NCI-H1048 (cell line): ENCODE results near the gene TRIM16.
A peak's percentile ranks its signal among the peaks of the same experiment; 100 is the strongest.
"Not testable (repeated sequence)": the region's sequence is repeated elsewhere in the genome, so short reads cannot be mapped to it uniquely, and the experiment has no call there.

ENCODE experiments used
- DNase-seq: peaks from one replicate; lab custom pipeline; 2025; lab: John Stamatoyannopoulos, UW

The TRIM16 gene

DNA sequence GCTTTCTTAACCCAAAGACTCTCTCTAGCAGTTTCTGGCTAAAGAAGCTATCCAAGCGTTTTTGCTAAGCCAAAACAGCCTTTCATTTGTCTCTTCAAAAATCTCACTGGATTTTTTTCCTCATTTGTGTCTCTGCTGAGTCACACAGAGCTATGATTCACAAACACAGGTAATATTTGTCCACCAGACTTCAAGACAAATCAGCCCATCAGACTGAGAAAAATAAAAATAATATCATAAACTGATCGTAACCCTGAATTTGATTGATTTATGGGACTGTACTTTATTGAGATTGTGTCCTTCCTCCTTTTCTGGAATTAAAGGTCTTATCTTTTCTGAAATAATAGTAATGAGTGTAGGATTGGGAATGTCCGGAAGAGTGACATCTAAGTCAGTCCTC lies 25.8 kb downstream of the TRIM16 start:
- DNase-seq = no peak

DNA sequence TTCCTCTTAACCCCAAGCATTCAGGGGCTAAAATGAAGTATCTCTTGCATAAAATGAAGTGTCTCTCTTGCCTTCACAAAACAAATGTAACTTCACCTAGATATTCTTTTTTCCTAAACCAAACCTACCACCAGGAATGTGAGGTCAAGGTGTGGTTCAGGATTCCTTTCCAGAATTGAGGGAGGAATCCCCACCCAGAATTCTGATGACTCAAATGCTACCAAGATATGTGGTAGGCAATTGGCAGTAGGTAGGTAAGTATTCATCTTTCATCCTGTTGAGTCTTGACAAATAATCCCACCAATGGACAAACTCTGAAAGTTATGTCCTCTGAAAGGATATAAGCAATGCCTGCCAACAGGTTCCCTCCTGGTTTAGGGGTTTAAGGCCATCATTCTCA lies 26.2 kb downstream of the TRIM16 start:
- no peak for DNase-seq

- no peak for DNase-seq
Observed at GRCh38 chr17:15654886-15655561, 29.1 kb downstream of the TRIM16 start.

DNA sequence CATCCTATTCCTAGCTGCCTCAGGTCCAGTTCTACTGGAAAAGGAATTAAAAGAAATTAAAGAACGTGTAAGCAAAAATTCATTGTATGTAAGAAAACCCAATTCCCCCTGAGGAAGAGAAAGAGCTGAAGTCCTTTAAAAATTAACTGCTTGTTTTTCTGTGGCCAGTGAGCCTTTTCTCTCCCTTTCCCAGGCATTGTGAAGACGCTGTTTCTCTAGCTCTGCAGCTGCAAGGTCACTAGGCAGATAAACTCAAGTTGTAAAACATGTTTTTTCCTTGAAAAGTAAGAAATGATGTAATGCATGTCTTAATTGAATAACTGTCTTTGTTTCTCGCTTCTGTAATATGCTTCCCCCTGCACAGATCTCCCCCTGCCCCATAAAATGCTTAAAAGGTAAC lies 29.7 kb downstream of the TRIM16 start:
- not testable (repeated sequence) for DNase-seq

- no peak for DNase-seq
Observed at GRCh38 chr17:15652960-15653359, 31.2 kb downstream of the TRIM16 start.

GRCh38 chr17:15651583-15652110 lies 32.5 kb downstream of the TRIM16 start:
- peak; percentile 28 for DNase-seq

GRCh38 chr17:15650741-15651582 lies 33.1 kb downstream of the TRIM16 start:
- no peak for DNase-seq

DNA sequence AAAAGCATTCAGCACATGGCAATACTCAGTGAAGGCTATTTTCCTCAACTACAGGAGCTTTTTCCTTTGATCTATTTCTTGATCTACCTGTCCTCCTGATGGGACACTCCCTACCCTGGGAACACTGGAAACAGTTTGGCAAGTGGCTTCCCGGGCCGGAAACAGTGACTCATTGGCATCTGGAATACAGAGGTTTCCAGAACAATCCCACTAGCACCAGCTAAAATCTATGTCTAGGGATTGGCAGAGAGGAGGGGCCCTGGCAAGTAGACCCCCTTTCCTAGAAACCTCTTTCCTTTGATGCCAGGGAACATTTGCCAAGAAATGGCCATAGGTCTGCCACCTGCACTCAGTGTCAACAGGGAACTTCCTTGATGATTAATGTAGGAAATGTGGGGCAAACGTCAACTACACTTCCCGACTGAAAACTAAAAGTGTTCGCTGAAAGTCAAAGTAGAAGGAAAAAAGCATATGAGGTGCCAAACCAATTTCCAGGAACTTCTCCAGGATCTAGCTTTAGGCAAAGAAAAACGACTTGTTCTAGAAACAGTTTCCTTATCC lies 34.2 kb downstream of the TRIM16 start:
- no peak for DNase-seq

DNA sequence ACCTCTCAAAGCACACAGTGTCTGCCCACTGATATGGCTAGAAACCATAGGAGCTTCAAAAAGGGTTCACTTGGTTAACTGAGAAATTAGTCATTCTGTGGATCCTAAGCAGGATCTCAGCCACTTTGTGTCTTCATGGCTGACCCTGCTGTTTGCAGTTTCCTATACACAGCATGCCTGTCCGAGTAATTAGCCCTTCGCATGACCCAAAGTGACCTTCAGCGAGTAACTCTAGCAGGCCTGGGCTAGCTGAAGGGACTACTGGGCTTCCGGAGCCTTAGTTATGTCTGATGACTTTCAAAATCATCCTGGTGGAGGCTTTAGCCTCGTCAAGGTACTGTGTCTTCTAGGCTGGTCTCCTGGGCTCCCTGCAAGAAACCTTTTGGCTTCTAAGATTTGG lies 35.7 kb downstream of the TRIM16 start:
- DNase-seq = no peak

DNA sequence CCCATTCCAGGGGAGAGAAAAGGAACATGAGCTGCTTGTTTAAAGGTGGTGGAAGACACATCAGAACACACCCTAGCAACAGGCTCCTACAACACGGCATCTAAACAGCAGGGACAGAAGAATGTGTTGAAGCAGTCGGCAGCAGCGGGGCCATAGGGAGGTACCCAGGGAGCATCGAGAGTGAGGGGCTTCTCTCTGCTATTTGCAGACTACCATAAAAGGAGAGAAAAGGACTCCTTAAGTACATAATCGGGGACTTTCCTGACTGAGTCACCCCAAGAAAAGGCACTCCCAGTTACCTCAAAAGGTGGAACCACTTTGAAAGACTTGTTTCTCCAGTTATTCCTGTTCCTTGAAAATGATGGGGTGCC lies 38.2 kb downstream of the TRIM16 start:
- DNase-seq = not testable (repeated sequence)

GRCh38 chr17:15645099-15645941 lies 38.8 kb downstream of the TRIM16 start:
- DNase-seq = not testable (repeated sequence)

DNA sequence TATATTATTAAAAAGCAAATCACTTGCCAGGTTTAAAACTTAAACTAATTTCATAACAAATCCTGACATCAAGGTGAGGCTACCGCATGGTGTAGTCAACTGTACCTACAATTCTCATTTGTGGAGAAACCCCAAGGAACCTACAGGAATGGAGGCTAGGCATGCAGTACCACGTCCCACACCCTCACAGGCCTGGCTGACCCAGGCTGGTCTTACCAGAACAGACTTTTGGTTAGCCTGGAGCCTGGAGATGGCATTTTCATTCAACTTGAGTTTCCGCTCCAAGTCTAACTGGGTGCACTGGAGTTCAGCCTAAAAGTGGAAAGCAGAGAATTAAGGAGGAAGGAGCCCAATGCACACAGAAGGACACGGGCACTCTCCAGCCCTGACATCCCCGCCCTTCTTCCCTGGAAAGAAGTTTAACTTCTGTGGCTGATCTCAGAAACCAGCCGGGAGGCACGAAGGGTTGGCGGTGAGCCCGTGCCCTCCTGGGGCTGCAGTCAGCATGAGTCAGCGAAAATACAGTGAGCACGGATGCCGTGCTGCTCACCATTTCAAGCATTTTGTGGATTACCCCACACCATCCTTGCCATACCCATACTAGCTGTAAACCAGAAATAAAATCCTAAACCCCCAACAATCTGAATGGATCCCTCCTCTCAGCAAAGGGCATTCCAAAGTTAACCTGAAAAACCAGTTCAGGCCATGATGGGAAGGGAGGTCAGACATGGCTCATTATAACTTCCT lies 41.4 kb downstream of the TRIM16 start:
- DNase-seq = not testable (repeated sequence)

DNA sequence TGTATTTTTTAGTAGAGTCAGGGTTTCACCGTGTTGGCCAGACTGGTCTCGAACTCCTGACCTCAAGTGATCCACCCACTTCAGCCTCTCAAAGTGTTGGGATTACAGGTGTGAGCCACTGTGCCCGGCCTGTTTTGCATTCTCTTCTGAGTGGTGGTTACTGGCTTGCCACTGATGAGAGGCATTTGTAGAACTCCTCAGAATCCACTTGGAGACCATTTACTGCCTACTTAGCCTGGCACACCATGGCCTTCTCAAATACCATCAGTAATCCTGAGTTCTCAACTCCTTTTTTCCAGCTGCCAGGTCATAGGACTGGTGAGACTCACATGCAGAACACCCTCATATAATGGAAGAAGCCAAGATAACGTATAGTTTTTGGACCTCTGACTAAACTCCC lies 42.1 kb downstream of the TRIM16 start:
- DNase-seq = not testable (repeated sequence)

DNA sequence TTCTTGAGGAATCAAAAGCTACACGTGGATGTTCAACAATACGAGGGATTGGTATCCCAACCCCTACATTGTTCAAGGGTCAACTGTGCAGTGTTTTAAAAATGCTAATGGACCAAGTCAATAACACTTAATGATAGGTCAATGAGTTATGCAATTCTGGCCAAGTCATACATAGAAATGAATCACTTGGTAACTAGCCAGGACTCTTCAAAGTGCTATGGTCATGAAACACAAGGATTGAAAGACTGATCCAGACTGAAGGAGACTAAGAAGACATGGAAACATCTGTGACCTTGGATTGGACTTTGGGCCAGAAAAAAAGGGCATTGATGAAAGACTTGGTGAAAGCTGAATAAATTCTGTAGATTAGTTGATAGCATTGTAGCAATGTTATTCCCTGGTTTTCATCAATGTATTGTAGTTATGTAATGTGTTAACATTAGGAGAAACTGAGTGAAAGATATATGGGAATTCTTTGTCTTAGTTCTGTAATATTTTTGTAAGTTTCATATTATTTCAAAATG lies 53.1 kb downstream of the TRIM16 start:
- DNase-seq = not testable (repeated sequence)

DNA sequence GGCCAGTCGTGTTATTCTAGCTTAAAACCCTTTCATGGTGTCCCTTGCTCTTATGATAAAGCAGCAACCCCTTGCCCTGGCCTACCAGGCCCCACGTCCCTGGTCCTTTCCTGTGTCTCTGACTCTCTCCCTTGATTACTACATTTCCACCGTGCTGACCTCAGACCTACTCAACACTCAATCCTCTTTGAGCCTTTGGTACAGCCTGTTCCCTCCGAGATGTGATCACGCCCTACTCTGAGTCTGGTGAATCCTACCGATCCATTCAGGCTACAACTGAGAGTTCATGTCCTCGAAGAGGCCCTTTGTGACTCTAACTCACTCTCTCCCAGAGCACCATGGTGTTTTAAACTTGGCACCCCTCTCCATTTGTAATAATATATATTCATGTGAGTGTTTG lies 54.1 kb downstream of the TRIM16 start:
- DNase-seq = not testable (repeated sequence)

DNA sequence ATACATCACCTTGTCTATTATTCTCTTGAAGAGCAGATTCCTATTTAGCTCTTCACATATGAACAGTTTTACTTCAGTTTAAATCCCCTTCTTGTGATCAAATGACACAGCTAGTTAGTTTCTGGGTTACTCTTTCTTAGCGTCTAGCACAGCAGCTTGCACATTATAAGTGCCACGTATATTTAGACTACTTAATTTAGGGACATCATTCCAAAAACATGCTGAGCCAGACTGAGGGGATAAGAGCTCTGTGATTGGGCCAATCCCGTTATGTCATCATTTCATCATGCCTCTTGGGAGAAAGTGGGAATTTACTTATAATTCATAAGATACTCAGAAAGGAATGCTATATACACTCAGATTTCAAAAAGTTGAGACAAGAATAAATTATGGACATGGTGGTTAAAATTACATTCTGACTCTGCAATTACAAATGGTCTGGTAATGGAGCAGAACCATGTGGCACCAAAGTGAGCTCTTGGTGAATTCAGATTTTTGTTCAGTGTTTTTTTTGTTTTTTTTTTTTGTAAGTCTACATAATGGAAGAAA lies 60.4 kb downstream of the TRIM16 start:
- DNase-seq = not testable (repeated sequence)

DNA sequence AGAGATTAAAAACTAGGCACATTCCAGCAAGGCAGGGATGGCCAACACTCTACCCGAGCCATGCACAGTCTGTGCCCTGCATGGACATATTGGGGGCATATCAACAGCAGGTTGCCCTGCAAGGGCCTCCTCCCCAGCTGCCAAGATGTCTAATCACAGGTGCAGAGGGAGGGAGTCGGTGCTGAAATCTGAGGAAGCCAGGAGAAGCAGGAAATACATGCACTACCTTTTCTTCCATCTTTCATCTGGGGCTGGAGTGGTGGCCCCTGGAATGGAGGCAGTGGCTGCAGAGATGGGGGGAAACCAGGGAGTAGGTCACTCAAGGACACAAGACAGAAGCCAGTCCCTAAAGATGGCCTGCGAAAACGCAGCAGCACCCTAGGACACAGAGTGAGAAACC lies 60.9 kb downstream of the TRIM16 start:
- DNase-seq = not testable (repeated sequence)

DNA sequence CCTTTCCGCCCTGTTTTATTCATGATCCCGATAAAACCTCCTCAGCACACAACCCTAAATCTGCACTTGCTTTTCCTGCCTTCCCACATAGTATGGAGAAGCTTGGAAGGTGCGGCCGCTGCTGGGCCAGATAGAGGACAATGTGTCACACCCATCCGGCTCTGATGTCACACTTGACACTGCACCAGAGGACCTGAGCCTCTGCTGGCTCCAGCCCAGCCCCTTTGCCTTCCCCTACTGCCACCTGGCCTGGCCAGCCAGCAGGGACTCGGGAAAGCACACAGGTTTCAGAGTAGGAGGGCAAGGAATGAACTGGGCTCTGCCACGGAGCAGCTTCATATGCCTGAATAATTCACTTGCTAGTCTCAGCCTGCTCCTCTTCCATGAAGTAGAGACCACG lies 62.0 kb downstream of the TRIM16 start:
- DNase-seq = not testable (repeated sequence)

DNA sequence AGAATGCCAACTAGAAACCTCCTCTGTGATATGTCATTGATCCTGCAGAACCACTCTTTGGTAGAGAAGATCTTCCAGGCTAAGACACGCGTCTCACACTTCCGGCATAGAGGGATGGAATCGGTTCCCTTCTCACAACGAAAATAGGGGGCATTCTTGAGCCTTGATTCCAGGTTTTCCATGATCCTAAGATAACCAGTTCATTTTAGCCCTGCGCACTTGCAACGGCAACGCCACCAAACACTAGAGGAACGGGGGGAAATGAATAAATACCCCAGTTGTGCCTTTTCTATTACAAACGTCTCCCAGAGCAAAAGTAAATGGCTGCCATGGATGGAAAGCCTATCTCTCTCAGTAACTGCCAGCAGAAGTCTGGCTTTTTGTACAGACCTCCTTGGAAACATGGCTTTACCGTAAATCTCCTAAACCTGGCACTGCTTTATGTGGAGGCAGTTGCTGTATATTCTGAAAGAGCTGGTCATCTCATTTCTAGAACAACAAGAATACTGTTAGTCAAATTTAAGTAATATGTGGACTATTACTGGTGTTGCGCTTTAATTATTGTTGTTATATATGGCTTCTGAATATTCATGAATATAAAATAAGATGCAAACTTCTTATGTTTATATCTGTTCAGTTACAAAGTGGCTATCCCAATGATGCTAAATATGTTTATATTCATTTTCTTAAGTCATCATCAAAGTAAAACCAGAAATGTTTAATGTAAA lies 64.6 kb downstream of the TRIM16 start, which contains the start of gene FBXW10B:
TSS of gene FBXW10B (minus strand) at position 374 of the 728 bp plus-strand sequence. CDS start at position 182, 192 bp downstream.
- DNase-seq = not testable (repeated sequence)

DNA sequence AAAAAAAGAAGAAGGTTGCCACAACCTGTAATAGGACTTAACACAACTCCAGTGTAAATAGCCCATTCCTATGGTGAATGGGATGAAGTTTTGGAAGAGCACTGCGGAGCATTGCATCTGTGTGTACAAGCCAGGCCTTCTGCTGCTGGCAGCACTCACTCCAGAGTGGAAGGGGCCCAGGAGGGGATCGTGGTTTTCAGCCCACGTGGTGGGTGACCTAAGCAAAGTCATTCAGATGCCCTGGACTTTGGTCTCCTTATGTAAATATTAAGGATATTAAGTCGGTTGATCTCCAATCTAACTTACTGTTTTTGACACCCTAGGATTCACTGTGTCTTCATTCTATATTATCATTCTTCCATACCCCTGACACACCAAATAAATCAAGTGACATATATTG lies 67.3 kb downstream of the TRIM16 start:
- DNase-seq = not testable (repeated sequence)
